GM19035 (cell line): Measurements from ENCODE around the gene ABCG4.
A peak's percentile ranks its signal among the peaks of the same experiment; 100 is the strongest.
"Not testable (repeated sequence)": the region's sequence is repeated elsewhere in the genome, so short reads cannot be mapped to it uniquely, and the experiment has no call there.

Source experiments
- ATAC-seq: cut with Tn5 transposase; IDR thresholded peaks from one replicate; pipeline ENCODE4 v1.9.1; 2021; ENCODE audit not compliant: unreplicated experiment

Gene ABCG4

DNA sequence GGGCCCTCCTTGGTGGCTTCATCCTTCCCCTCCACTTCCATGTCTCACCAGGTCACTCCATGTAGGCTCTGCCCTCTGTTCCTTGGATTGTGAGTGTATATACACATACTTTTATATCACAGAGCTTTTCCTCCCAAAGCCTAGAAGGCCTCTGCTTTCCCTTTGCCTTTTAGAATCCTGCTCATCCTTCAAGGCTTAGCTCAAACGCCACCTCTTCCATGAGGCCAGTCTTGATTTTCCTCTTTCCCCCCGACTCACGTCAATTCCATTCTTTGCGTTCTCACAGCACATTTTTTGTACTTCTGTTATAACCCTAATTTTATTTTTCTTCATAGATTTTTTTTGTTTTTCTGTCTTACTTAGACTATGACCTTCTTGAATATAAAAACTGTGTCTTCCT lies 3.8 kb downstream of the ABCG4 start:
- no peak for ATAC-seq

DNA sequence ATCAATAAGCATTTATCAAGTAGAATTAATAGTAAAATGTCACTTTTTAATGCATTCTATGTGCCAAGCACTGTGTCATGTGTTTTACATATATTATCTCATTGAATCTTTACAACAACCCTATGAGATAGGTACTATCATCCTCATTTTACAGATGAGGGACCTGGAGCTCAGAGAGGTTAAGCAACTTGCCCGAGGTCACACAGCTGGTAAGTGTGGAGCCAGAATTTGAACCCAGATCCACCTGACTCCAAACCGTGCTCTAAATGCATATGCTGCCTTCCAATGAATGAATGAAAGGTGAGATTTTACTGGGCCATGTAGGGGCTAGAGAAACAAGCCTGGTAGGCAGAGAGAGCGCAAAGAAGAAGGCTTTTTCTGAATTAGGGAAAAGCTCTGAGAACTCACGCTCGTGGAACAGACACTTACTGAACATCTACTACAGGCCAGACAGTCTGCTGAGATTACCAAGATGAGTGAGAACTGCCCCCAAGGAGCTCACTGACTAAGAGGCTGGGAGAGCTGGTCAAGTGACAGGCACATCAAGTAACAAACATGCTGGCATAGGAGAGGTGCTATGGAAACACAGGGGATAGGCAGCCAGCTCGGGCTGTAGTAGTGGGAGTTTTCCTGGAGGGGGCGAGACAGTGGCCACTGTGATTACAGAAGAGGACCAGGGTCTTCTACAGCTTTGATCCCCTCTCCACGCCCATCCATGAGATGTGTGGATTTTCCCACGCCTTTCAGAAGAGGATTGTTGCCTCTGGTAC lies 4.4 kb downstream of the ABCG4 start:
- no peak for ATAC-seq

DNA sequence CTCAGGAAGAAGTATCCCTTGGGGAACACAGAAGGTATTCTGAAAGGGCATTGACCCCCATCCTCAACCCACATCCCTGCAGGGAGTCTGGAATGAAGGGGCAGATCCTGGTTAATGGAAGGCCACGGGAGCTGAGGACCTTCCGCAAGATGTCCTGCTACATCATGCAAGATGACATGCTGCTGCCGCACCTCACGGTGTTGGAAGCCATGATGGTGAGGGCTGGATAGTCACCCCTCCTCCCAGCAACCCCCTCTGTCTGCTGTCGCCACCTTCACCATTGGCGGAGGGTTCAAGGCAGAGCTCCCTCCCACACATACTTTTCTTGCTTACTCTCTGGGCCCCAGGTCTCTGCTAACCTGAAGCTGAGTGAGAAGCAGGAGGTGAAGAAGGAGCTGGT lies 5.3 kb downstream of the ABCG4 start:
- ATAC-seq: no peak

DNA sequence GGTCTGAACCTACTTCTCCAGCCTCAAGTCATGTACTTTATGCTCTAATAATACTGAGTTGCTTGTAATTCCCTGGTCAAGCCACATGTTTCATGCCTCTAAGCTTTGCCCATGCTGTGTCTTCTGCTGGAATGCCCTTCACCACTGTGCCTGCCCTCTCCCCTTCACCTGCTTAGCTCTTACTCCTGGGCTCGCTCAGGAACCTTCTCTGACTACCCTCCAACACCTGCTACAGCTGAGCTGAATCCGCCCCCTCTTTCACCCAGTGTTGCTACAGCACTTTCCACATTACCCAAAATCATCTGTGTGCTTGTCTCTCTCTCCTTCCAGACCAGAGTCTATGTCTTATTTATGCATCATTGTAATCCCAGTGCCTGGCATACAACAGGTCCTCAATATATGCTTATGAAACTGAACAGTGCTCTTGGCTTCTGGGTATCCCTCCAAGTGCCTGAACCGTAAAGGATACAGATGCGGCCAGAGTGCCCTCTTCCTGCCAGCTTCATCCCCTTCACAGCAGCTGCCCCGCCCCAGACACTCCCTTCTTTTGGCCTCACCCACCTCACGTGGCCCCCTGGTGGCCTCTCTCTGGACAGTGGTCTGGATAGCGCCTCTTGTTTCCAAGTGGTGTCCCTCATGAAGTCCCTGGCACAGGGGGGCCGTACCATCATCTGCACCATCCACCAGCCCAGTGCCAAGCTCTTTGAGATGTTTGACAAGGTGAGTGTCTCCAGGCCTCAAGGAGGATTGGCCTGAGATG lies 7.1 kb downstream of the ABCG4 start:
- no peak for ATAC-seq

DNA sequence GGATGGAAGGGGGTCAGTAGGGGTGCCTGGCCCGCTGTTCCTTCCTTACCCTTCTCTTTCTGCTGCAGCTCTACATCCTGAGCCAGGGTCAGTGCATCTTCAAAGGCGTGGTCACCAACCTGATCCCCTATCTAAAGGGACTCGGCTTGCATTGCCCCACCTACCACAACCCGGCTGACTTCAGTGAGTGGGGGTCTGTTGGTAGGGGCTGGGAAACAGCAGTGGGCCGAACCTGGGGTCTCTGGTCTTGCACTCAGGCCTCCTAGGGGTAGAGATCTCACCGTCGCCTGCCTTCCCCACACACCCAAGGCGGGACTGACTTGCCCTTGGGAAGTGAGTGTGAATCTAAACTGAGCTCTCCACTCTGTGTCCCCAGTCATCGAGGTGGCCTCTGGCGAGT lies 7.6 kb downstream of the ABCG4 start:
- ATAC-seq: no peak

DNA sequence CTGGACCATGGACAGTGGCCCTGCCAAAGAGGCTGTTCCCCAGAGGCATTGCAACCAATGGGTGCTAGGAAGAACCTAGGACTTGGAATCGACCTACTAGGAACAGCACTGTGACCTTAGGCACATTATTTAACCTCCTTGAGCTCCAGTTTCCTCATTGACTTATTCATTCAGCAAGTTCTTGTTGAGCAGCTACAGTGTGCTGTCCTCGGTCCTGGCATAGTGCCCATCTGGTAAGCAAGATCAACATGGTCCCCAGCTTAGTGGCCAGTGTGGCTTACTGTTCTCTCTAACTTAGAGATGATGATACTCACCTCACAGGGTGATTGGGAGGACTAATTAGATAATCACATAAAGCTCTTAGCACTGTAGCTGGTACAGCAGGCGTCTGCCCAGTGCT lies 8.2 kb downstream of the ABCG4 start:
- no peak for ATAC-seq

DNA sequence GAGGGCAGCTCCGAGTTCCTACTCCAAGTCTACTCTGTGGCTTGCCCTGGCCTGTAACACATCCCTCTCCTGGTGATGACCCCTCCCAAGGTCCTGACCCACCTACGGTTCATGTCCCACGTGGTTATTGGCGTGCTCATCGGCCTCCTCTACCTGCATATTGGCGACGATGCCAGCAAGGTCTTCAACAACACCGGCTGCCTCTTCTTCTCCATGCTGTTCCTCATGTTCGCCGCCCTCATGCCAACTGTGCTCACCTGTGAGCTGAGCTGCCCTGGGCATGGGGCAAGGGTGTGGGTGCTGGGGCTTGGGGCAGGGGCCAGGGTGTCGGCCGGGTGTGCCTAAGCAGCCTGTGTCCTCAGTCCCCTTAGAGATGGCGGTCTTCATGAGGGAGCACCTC lies 9.6 kb downstream of the ABCG4 start:
- no peak for ATAC-seq

DNA sequence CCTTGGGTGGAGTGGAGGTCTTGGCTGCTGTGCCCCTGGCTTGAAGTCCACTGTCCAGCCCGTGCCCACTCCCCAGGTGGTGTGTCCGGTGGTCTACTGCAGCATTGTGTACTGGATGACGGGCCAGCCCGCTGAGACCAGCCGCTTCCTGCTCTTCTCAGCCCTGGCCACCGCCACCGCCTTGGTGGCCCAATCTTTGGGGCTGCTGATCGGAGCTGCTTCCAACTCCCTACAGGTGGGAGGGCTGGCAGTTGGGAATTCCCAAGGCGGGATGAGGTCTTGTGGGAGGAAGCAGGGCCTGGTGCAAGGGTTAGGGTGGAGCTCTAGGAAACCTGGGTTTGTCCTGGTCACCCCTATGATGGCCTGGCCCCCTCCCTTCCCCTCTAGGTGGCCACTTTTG lies 11.3 kb downstream of the ABCG4 start:
- no peak for ATAC-seq

DNA sequence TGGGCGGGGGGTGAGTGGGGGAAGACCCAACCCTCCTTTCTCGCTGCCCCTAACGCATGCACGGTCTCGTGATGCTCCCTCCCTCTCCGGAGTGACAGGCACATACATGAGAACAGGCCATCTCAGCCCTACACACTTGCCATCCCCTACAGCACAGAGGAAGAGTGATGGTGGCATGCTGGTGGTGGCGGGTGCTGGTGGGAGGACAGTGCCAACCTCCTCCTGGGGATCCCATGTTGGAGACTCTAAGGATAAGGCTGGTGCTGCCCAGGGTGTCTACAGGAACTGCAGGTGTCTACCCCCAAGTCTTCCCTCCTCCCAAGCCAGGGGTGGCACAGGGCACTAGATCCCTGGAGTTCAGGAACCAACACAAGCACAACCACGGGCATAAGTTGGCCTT lies 13.0 kb downstream of the ABCG4 start:
- no peak for ATAC-seq

DNA sequence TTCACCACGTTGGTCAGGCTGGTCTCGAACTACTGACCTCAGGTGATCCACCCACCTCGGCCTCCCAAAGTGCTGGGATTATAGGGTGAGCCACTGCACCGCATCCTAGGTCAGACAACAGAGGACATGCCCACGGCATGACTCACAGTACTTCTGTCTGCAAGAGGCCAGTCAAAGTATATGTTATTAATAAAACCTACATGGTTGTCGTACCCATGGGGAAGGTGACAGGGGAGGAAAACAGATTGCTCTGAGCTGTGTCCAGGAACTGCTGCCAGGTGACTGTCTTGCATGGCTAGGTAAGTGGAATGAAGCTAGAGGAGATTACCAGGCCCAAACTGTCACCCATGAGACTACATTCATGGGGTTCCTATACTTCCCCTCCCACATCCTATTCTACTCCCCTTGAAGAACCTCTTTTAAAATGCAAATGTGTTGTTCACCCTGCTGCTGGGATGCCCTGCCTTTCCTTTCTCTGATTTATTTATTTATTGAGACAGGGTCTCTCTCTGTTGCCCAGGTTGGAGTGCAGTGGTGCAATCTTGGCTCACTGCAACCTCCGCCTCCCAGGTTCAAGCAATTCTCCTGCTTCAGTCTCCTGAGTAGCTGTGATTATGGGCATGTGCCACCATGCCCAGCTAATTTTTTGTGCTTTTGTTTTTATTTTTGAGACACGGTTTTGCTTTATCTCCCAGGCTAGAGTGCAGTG lies 17.7 kb downstream of the ABCG4 start:
- ATAC-seq: no peak

DNA sequence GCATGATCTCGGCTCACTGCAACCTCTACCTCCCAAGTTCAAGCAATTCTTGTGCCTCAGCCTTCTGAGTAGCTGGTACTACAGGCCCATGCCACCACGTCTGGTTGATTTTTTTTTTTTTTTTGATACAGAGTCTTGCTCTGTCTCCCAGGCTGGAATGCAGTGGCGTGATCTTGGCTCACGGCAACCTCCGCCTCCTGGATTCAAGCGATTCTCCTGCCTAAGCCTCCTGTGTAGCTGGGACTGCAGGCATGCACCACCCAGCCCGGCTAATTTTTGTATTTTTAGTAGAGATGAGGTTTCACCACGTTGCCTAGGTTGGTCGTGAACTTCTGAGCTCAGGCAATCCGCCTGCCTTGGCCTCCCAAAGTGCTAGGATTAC lies 18.2 kb downstream of the ABCG4 start:
- ATAC-seq: not testable (repeated sequence)

DNA sequence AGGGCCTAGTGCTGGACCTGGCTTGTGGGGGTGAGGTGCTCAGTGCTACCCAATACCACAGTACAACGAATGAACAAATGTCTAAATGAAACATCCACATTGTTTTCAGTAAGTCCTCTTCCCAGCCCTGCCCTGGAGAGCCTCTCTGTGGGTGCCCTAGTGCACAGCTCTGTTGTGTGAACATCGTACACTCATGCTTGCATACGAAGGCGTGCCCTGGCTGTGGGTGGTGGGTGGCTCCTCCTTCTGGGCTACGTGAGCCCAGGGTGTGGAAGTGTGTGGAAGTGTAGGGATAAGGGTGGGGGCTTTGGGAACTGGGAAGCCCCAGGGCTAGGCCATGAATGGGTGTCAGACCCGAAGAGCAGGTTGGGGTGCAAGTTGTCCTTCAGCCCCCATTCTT lies 19.1 kb downstream of the ABCG4 start:
- no peak for ATAC-seq

DNA sequence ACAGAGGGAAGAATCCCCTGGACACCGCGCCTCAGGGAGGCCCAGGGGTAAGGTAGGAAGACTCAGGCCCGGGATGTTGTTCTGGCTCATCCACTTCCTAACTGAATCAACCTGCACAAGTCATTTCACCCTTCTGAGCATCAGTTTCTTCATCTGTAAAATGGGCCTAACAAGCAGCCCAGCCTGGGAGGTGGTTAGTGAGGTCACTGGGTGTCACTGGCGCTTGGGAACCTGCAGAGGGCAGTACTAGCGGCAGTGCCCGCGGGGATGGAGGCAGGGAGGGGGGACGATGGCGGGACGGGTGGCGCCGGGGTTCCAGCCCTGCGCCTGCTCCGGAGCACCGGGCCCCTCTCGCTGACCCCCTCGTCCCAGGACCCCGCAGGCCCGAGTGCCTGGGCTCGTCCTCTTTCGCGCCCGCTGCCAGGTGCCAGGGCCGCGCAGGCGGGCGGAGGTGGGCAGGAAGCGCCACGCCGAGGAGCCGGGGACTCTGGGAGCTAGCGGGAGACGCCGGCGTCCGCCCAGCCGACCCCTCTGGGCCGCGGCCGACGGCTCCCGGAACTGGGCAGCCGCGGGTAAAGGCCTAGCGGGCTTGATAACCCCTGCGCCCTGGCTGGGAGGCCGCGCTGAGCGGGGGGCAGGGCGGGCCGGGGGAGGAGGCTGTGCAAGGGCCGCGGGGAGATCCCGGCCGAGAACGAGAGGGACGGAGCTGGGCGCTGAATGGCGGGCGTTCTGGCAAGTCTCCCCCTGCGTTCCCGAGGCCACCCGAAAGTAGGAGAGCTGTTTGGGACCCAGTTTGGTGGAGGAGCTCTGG lies 19.8 kb downstream of the ABCG4 start, which contains the start of gene NLRX1:
Gene NLRX1 (plus strand): TSS at position 255 of the 811 bp plus-strand sequence. CDS start 2,679 bp downstream, outside the sequence.
- peak; percentile 87 for ATAC-seq

DNA sequence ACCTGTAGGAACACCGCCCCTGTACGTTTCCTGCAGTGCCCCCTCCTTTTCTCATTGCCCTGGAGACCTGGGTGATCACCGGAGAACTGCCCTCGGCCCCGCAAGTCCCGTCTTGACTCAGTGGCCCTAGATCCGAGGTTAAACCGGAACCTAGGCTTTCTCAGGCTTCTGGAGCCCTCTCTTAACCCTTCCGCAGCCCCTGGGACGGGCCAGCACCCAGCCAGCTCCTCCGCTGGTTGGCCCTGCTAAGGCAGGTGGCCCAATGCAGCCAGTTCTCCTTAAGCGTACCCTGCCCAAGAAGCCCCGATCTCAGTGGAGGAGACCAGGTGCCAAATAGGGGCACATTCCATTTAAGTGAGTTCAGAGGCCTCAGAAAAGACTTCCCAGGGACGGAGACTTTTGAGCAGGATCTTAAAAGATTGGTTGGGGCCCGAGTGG lies 20.4 kb downstream of the ABCG4 start:
- peak; percentile 23 for ATAC-seq

DNA sequence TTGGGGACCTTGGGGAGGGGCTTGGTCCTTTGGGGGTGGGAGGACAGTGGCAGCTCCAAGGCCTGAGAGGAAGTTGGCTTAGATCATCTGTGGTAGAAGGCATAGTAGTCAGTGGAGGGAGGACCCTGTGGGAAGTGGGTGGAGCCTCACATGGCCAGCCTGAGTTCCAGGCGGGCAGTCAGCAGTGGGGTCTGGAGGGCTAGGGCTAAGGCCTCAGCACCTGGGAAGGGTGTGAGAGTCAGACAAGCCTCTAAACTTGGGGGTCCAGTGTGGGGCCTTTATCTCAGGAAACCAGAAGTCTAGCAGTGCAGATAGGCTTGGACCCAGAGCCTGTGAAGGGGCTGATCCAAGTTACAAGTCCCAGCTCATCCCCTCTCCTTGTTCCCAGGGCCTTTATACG lies 23.7 kb downstream of the ABCG4 start:
- no peak for ATAC-seq

DNA sequence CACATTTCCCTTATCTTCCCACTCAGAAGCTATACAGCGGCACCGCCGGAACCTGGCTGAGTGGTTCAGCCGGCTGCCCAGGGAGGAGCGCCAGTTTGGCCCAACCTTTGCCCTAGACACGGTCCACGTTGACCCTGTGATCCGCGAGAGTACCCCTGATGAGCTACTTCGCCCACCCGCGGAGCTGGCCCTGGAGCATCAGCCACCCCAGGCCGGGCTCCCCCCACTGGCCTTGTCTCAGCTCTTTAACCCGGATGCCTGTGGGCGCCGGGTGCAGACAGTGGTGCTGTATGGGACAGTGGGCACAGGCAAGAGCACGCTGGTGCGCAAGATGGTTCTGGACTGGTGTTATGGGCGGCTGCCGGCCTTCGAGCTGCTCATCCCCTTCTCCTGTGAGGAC lies 24.6 kb downstream of the ABCG4 start:
- no peak for ATAC-seq

DNA sequence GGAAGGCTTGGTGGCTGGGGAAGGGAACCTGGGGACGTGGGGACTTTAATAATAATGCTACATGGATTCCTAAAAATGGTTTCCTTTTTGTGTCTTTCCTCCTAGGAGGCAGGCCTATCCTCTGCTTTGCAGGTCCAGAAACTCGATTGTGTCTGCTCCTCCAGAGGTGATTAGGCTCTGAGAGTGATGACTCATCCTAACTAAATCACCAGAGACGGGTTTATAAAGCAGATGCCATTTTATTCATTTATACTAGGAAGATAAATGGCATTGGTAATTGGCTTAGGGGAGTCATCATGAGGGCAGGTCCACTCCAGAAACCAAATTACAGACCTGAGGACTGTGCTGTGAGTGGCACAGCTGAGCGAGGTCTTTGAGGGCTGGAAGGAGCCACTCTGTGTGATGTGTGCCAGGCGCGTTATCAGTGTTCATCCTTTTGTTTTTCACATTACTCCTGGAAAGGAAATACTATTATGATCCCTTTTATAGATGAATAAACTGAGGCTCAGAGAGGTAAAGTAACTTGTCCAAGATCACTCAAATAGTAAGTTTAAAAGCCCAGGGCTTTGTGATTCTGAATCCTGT lies 26.7 kb downstream of the ABCG4 start:
- ATAC-seq: no peak

DNA sequence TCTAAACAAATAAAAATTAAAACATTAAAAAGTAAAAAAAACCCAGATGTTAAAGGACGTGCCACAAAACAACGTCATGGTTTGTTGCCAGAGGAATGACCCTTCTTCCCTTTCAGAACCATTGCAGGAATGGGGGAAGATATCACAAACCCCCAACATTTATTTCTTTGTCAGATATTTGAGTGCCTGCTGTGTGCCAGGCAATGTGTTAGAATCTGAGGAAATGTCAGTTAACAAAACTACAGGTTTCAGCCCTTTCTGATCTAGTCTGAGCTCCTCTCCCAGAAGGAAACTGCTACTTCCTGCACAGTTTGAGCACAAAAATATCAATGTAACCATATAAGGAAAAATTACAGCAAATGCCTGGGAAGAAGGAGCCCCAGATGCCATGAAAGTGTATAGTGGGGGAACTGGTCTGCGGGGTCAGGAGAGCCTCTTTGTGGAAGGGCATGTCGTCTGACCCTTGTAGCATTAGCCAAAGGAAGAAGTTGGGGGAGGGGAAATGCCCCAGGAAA lies 29.4 kb downstream of the ABCG4 start:
- ATAC-seq: no peak

DNA sequence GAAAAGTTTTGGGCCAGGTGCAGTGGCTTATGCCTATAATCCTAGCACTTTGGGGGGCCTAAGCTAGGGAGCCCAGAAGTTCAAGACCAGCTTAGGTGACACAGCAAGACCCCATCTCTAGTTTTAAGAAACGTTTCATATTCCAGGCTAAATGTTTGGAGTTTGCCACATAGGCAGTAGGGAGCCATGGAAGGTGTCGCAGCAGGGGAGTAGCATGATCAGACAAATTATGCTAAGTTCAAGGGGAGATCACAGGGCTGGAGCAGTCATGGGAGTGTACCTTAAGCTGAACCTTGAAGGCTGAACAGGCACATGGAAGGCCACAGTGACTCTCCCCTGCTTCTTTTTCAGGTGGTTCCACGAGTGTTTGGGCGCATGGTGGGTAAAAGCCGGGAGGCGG lies 30.5 kb downstream of the ABCG4 start:
- no peak for ATAC-seq

DNA sequence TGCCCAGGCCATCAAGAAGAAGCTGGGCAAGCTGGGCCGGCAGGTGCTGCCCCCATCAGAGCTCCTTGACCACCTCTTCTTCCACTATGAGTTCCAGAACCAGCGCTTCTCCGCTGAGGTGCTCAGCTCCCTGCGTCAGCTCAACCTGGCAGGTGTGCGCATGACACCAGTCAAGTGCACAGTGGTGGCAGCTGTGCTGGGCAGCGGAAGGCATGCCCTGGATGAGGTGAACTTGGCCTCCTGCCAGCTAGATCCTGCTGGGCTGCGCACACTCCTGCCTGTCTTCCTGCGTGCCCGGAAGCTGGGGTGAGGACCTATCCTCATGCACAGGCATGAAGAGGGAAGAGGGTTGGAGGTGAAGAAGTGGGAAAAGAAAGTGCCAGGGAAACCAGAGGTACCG lies 31.1 kb downstream of the ABCG4 start:
- ATAC-seq: no peak
